Measurements from ENCODE around the gene RAI1. TPM values are rescaled to one million over a fixed set of nuclear protein-coding genes. Genes with fewer than 3 reads are reported as not detected.
A peak's percentile ranks its signal among the peaks of the same experiment; 100 is the strongest.

Gene RAI1
- total RNA-seq, 2 experiments from 2014 or later: 17.1 to 49.4 TPM

DNA sequence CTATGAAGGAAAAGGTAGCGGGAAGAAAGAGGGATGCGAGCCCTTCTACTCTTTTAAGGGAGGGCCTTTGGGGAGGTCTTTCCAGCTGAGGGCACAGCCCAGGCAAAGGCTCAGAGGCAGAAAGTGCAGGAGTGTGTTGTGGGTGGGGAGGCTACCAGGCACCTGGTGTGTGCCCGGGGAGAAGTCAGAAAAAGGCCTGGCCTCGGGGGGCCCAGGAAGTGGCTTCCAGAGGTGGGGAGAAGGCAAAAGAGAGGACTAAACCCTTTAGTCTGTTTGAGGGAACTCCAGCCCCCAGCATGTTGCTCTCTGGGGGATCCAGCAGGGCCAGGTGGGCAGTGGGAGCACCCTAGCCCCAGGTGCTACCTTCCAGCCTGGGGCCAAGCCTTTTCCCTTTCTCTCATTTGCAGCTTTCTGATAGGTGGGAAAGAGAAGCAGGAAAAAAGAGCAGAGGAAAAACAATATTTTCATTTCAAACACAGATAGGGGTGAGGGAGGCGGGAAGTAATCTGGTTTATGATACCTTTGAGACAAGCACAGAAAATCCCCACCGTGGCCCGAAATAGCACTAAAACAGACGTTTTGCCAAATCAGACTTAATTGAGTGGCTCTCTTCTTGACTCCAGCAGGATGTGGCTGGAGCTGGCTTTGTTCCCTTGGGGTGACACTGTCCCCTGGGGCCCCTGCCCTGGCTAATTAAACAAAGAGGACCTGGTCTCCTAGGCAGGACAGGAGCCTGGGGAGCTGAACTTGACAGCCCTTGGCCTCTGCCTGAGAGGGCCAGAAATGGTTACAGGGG is 10.4 kb downstream of the RAI1 start:
- TF ChIP-seq EZH2phosphoT487 (IDR thresholded peaks at IDR 0.05; ENCODE audit: borderline replicate concordance, low read depth, low read length) (no peak), CTCF (conservative IDR thresholded peaks at IDR 0.05; ENCODE audit: low read length) (no peak)
- H3K36me3 ChIP-seq (ENCODE audit: insufficient read depth, low read length): no peaks in the 10 kb centered on the region
- no peaks in the 10 kb centered on the region for H3K9me3 ChIP-seq (ENCODE audit: low read length)
- H3K27ac ChIP-seq (ENCODE audit: low read depth, low read length, poor library complexity, severe bottlenecking): peak overlapping the region; percentile 74
- H3K4me2 ChIP-seq (ENCODE audit: low read length): peak overlapping the region; percentile 75
- H4K20me1 ChIP-seq (ENCODE audit: insufficient read depth, low read length): 0 out of 2 replicates have a peak, but pooled peaks cover 4% of the 10 kb centered on the region
- no peak overlapping the region for H2AFZ ChIP-seq (ENCODE audit: low read length)
- peaks cover 65% of the 10 kb centered on the region for H3K79me2 ChIP-seq (ENCODE audit: insufficient read depth, low read depth, low read length)
- CTCF ChIA-PET (ENCODE audit: unreplicated experiment): no interaction called here
- no TSS peak for BruUV-seq (replicated peaks)
- H3K4me3 ChIP-seq (ENCODE audit: low read depth, low read length, poor library complexity, severe bottlenecking): peak overlapping the region; percentile 48
- H3K9me2 ChIP-seq (ENCODE audit: insufficient read depth, low read length): no peaks in the 10 kb centered on the region
- H3K4me1 ChIP-seq (ENCODE audit: insufficient read depth, low read length, poor library complexity, severe bottlenecking): peaks cover 68% of the 10 kb centered on the region
- DNase-seq (ENCODE audit: low spot score): peak; percentile 66
- intact Hi-C loops (cut with micrococcal nuclease; ENCODE audit: unreplicated experiment): no loop called here
- POLR2A ChIA-PET: interaction anchor here (0.7 to 4.3 kb wide), 4 partner anchors 9 to 281 kb away, joined by 3 to 20 read pairs (median 4); partner anchors contain the start of gene DRC3

DNA sequence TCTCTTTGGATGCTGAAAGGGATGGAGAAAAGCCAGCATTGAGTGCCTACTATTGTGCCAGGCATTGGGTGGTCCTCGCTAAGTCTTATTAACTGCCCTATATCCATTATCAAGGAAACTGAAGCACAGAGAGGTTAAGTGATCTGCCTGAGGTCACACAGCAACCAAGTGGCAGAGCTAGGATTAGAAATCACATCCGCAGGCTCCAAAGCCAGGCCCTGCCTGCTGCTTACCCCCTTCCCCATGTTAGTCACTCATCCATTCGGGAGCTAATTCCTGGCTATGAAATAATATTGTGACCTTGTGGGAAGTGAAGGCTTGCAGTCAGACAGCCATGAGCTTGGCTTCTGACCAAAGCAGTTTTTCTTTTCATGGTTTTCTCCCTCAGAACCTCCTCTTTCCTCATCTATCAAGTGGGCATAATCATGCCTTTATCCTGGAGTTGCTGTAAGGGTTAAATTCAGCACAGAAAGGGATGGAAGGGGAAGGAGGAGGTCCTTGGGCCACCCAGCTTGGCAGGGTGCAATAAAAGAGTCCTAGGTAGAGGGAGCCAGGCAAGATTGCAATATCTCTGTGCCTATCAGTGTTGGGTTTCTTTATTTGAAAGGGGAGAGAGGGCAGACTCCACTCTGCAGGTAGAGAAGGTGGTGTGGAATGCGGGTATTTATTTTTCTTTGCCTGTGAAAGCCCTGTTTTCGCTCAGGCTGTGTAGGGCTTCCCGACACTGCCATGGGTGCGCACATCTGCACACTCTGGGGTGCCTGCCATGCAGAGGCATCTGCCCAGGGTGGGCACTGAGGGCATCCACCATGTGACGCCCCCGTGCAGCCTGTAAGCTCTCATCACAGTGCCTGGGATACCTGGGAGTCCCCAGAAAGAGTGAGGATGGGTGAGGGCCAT is 11.3 kb downstream of the RAI1 start:
- Histone ChIP-seq H3K79me2 (ENCODE audit: insufficient read depth, low read depth, low read length) (peaks cover 68% of the 10 kb centered on the region), H4K20me1 (ENCODE audit: insufficient read depth, low read length) (0 out of 2 replicates have a peak, but pooled peaks cover 4% of the 10 kb centered on the region), H3K9me3 (ENCODE audit: low read length) (no peaks in the 10 kb centered on the region), H3K4me2 (ENCODE audit: low read length) (peak overlapping the region; percentile 75), H3K27ac (ENCODE audit: low read depth, low read length, poor library complexity, severe bottlenecking) (peak overlapping the region; percentile 74), H3K4me3 (ENCODE audit: low read depth, low read length, poor library complexity, severe bottlenecking) (peak overlapping the region; percentile 48), H3K9me2 (ENCODE audit: insufficient read depth, low read length) (no peaks in the 10 kb centered on the region), H2AFZ (ENCODE audit: low read length) (no peak overlapping the region), H3K36me3 (ENCODE audit: insufficient read depth, low read length) (no peaks in the 10 kb centered on the region), H3K4me1 (ENCODE audit: insufficient read depth, low read length, poor library complexity, severe bottlenecking) (peaks cover 70% of the 10 kb centered on the region)
- BruUV-seq (replicated peaks): no TSS peak
- POLR2A ChIA-PET: interaction anchor here (0.6 to 4.3 kb wide), 4 partner anchors 9 to 280 kb away, joined by 3 to 20 read pairs (median 3); partner anchors contain the start of gene DRC3
- intact Hi-C loops (cut with micrococcal nuclease; ENCODE audit: unreplicated experiment): no loop called here
- DNase-seq (ENCODE audit: low spot score): no peak
- CTCF ChIA-PET (ENCODE audit: unreplicated experiment): interaction anchor here (1.4 kb wide), 1 partner anchor 9 kb away, joined by 4 read pairs; no protein-coding TSS in a partner anchor
- TF ChIP-seq CTCF (conservative IDR thresholded peaks at IDR 0.05; ENCODE audit: low read length) (no peak; the same call in 1 of the 2 replicates), EZH2phosphoT487 (IDR thresholded peaks at IDR 0.05; ENCODE audit: borderline replicate concordance, low read depth, low read length) (no peak)

Data from OCI-LY7 (cell line).